Trophoblast cell (in vitro differentiated cells and primary cell): Measurements from ENCODE around the gene NOG.

Experiments used
- DNase-seq, 2 donors: peaks; one replicate each; pipeline ENCODE4 v3.0.0-alpha.2; 2016
- H2AFZ ChIP-seq: 2 replicates; pipeline ENCODE4 v1.6.1; 2013; ENCODE audit warnings: low read length, moderate library complexity, mild to moderate bottlenecking; ENCODE audit not compliant: insufficient read depth, poor library complexity
- H2AK5ac ChIP-seq: 2 replicates; pipeline ENCODE4 v1.6.1; 2013; ENCODE audit warnings: mild to moderate bottlenecking, low read length
- H2BK120ac ChIP-seq: 2 replicates; pipeline ENCODE4 v1.6.1; 2013; ENCODE audit warnings: low read length, mild to moderate bottlenecking, moderate library complexity; ENCODE audit not compliant: insufficient read depth, poor library complexity
- H2BK12ac ChIP-seq: 2 replicates; pipeline ENCODE4 v1.6.1; 2013; ENCODE audit warnings: mild to moderate bottlenecking, low read length, moderate library complexity
- H2BK5ac ChIP-seq: 2 replicates; pipeline ENCODE4 v1.6.1; 2013; ENCODE audit warnings: low read length, low read depth, moderate library complexity, mild to moderate bottlenecking; ENCODE audit not compliant: poor library complexity
- H3K14ac ChIP-seq: 2 replicates; pipeline ENCODE4 v1.6.1; 2013; ENCODE audit warnings: mild to moderate bottlenecking, low read length
- H3K18ac ChIP-seq: 2 replicates; pipeline ENCODE4 v1.6.1; 2013; ENCODE audit warnings: mild to moderate bottlenecking, low read length
- H3K23ac ChIP-seq: 2 replicates; pipeline ENCODE4 v1.6.1; 2013; ENCODE audit warnings: low read length
- H3K27ac ChIP-seq: 2 replicates; pipeline ENCODE4 v1.5.1; 2013; ENCODE audit warnings: low read depth, mild to moderate bottlenecking, inconsistent platforms, low read length, moderate library complexity
- H3K27me3 ChIP-seq: 2 replicates; pipeline ENCODE4 v1.6.1; 2013; ENCODE audit warnings: inconsistent platforms, mild to moderate bottlenecking, low read length, moderate library complexity; ENCODE audit not compliant: insufficient read depth
- H3K36me3 ChIP-seq, 2 experiments: 1 replicate in 1 of 2; 2 replicates in 1 of 2; pipeline ENCODE4 v1.6.1; 2013; ENCODE audit warnings: low read length in 2 of 2, mild to moderate bottlenecking in 2 of 2, moderate library complexity in 1 of 2; ENCODE audit not compliant: insufficient read depth in 2 of 2, control insufficient read depth in 1 of 2
- H3K4ac ChIP-seq: 2 replicates; pipeline ENCODE4 v1.6.1; 2013; ENCODE audit warnings: low read depth, mild to moderate bottlenecking, low read length, moderate library complexity
- H3K4me1 ChIP-seq, 2 experiments: 1 replicate in 1 of 2; 2 replicates in 1 of 2; pipeline ENCODE4 v1.6.1; 2013; ENCODE audit warnings: low read length in 2 of 2, mild to moderate bottlenecking in 2 of 2, moderate library complexity in 1 of 2; ENCODE audit not compliant: insufficient read depth in 2 of 2, control insufficient read depth in 1 of 2
- H3K4me2 ChIP-seq: 2 replicates; pipeline ENCODE4 v1.6.1; 2013; ENCODE audit warnings: inconsistent platforms, mild to moderate bottlenecking, low read length, moderate library complexity
- H3K4me3 ChIP-seq: 2 replicates; pipeline ENCODE4 v1.5.1; 2013; ENCODE audit warnings: mild to moderate bottlenecking, low read depth, low read length, inconsistent platforms
- H3K79me1 ChIP-seq: one replicate; pipeline ENCODE4 v1.6.1; 2013; ENCODE audit warnings: low read length
- H3K79me2 ChIP-seq: 2 replicates; pipeline ENCODE4 v1.6.1; 2013; ENCODE audit warnings: low read length, mild to moderate bottlenecking; ENCODE audit not compliant: control insufficient read depth, insufficient read depth, poor library complexity
- H3K9ac ChIP-seq: 2 replicates; pipeline ENCODE4 v1.6.1; 2013; ENCODE audit warnings: mild to moderate bottlenecking, low read length
- H3K9me3 ChIP-seq: 2 replicates; pipeline ENCODE4 v1.6.1; 2013; ENCODE audit warnings: low read depth, mild to moderate bottlenecking, control low read depth, inconsistent platforms, low read length; ENCODE audit not compliant: insufficient read depth
- H4K12ac ChIP-seq: 2 replicates; pipeline ENCODE4 v1.6.1; 2013; ENCODE audit warnings: low read depth, mild to moderate bottlenecking, low read length, moderate library complexity
- H4K8ac ChIP-seq: 2 replicates; pipeline ENCODE4 v1.6.1; 2013; ENCODE audit warnings: low read depth, mild to moderate bottlenecking, low read length, moderate library complexity
- H4K91ac ChIP-seq: one replicate; pipeline ENCODE4 v1.6.1; 2013; ENCODE audit warnings: low read depth, mild to moderate bottlenecking, low read length, moderate library complexity
- WGBS: extraction: QIAGEN DNeasy Blood & Tissue Kit; methylation state at CpG from one replicate; pipeline ENCODE4 v1.1.7; 2013; ENCODE audit warnings: missing lambda C conversion rate; ENCODE audit not compliant: insufficient read length, insufficient coverage; ENCODE audit errors: extremely low coverage; 5-methylcytosine and 5-hydroxymethylcytosine counted together

The NOG gene

GRCh38 chr17:56624912-56625311 is 31.4 kb downstream of the NOG start:
- Histone ChIP-seq H2BK120ac (no peak overlapping the region), H3K9ac (no peak overlapping the region), H3K9me3 (no peaks in the 10 kb centered on the region), H3K27ac (no peak overlapping the region), H3K4me3 (no peak overlapping the region), H3K14ac (no peak overlapping the region), H3K4ac (no peak overlapping the region), H2AFZ (no peak overlapping the region), H2BK12ac (no peak overlapping the region), H3K79me1 (no peaks in the 10 kb centered on the region), H2AK5ac (no peak overlapping the region), H4K91ac (no peak overlapping the region), H3K36me3 (no peaks in the 10 kb centered on the region), H4K12ac (no peak overlapping the region), H3K4me1 (no peaks in the 10 kb centered on the region), H4K8ac (no peak overlapping the region), H3K18ac (no peak overlapping the region), H2BK5ac (no peak overlapping the region), H3K23ac (no peak overlapping the region), H3K27me3 (no peaks in the 10 kb centered on the region), H3K79me2 (no peaks in the 10 kb centered on the region), H3K4me2 (no peak overlapping the region)
- WGBS: no CpG with 5 or more reads among the region's 4 CpGs
- no peak for DNase-seq

DNA sequence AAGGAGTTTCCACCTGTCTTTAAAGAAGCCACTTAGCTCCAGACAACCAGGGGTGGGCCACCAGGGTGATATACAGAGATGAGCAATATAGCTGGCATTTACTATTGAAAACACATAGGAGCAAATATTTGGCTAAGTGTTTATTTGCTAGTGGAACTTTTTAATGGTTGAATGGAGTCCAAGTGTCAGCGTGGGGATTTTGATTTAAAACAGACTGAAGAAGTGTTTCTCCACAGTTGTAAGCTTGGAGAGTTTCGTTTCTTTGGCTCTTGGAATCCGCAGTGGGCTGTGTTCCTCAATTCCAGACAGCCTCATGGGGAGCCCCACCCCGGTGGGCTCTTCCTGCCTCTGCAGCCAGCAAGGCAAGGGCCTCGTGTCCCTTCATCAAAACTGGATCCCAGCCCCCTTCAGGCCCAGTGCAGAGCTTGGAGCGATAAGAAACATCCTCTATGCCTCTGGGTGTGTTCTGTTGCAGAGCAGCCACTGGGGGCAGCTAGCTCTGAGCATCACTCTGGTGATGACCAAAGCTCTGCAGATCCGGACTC is 36.1 kb downstream of the NOG start:
- H4K91ac ChIP-seq: no peak overlapping the region
- H3K9ac ChIP-seq: no peak overlapping the region
- no peaks in the 10 kb centered on the region for H3K79me1 ChIP-seq
- H2AFZ ChIP-seq: no peak overlapping the region
- no peak overlapping the region for H4K12ac ChIP-seq
- H3K18ac ChIP-seq: no peak overlapping the region
- H3K27ac ChIP-seq: no peak overlapping the region
- no peak overlapping the region for H3K4me2 ChIP-seq
- H2AK5ac ChIP-seq: no peak overlapping the region
- H4K8ac ChIP-seq: no peak overlapping the region
- no peaks in the 10 kb centered on the region for H3K9me3 ChIP-seq
- no peak overlapping the region for H3K4me3 ChIP-seq
- H3K36me3 ChIP-seq: no peaks in the 10 kb centered on the region
- WGBS: no CpG with 5 or more reads among the region's 7 CpGs
- no peak overlapping the region for H3K23ac ChIP-seq
- H2BK12ac ChIP-seq: no peak overlapping the region
- no peaks in the 10 kb centered on the region for H3K27me3 ChIP-seq
- no peak overlapping the region for H3K14ac ChIP-seq
- DNase-seq: peak in 1 of 2 donors; percentile 36
- no peak overlapping the region for H2BK120ac ChIP-seq
- no peak overlapping the region for H3K4ac ChIP-seq
- no peaks in the 10 kb centered on the region for H3K79me2 ChIP-seq
- H3K4me1 ChIP-seq: no peaks in the 10 kb centered on the region
- H2BK5ac ChIP-seq: no peak overlapping the region

GRCh38 chr17:56630202-56630601 is 36.7 kb downstream of the NOG start:
- no peaks in the 10 kb centered on the region for H3K79me2 ChIP-seq
- no peak overlapping the region for H3K23ac ChIP-seq
- no CpG with 5 or more reads among the region's 4 CpGs for WGBS
- H3K79me1 ChIP-seq: no peaks in the 10 kb centered on the region
- H2BK12ac ChIP-seq: no peak overlapping the region
- H3K27ac ChIP-seq: no peak overlapping the region
- no peak overlapping the region for H2BK120ac ChIP-seq
- H3K9me3 ChIP-seq: no peaks in the 10 kb centered on the region
- no peaks in the 10 kb centered on the region for H3K4me1 ChIP-seq
- no peaks in the 10 kb centered on the region for H3K36me3 ChIP-seq
- H4K12ac ChIP-seq: no peak overlapping the region
- no peak overlapping the region for H3K18ac ChIP-seq
- no peak overlapping the region for H2BK5ac ChIP-seq
- no peak overlapping the region for H3K14ac ChIP-seq
- H4K91ac ChIP-seq: no peak overlapping the region
- H3K4me3 ChIP-seq: no peak overlapping the region
- H2AK5ac ChIP-seq: no peak overlapping the region
- no peaks in the 10 kb centered on the region for H3K27me3 ChIP-seq
- no peak overlapping the region for H4K8ac ChIP-seq
- no peak overlapping the region for H3K4ac ChIP-seq
- no peak overlapping the region for H3K9ac ChIP-seq
- H2AFZ ChIP-seq: no peak overlapping the region
- no peak overlapping the region for H3K4me2 ChIP-seq
- no peak for DNase-seq

- H4K8ac ChIP-seq: no peak overlapping the region
- H3K4ac ChIP-seq: no peak overlapping the region
- no peaks in the 10 kb centered on the region for H3K79me2 ChIP-seq
- H2AFZ ChIP-seq: no peak overlapping the region
- H2BK5ac ChIP-seq: no peak overlapping the region
- no peak overlapping the region for H3K14ac ChIP-seq
- H4K12ac ChIP-seq: no peak overlapping the region
- no peaks in the 10 kb centered on the region for H3K9me3 ChIP-seq
- H3K4me3 ChIP-seq: no peak overlapping the region
- no peak overlapping the region for H3K27ac ChIP-seq
- H3K23ac ChIP-seq: no peak overlapping the region
- H3K27me3 ChIP-seq: no peaks in the 10 kb centered on the region
- H3K18ac ChIP-seq: no peak overlapping the region
- H3K36me3 ChIP-seq: no peaks in the 10 kb centered on the region
- no peaks in the 10 kb centered on the region for H3K79me1 ChIP-seq
- H2BK12ac ChIP-seq: no peak overlapping the region
- no peaks in the 10 kb centered on the region for H3K4me1 ChIP-seq
- DNase-seq: no peak
- no CpG with 5 or more reads among the region's 4 CpGs for WGBS
- no peak overlapping the region for H3K9ac ChIP-seq
- no peak overlapping the region for H2BK120ac ChIP-seq
- H2AK5ac ChIP-seq: no peak overlapping the region
- no peak overlapping the region for H3K4me2 ChIP-seq
- no peak overlapping the region for H4K91ac ChIP-seq
These were observed 40.2 kb downstream of the NOG start for GRCh38 chr17:56633681-56634080.
